ENCODE measurements around the gene UBE2H.
"Not testable (repeated sequence)": the region's sequence is repeated elsewhere in the genome, so short reads cannot be mapped to it uniquely, and the experiment has no call there.

Gene UBE2H

GRCh38 chr7:129872054-129872453 lies 80.7 kb downstream of the UBE2H start:
- DNase-seq (ENCODE audit: low read depth): no peak

- no peak for DNase-seq (ENCODE audit: low read depth)
Measured at GRCh38 chr7:129870668-129871067, 82.1 kb downstream of the UBE2H start.

GRCh38 chr7:129866251-129866650 lies 86.5 kb downstream of the UBE2H start:
- DNase-seq (ENCODE audit: low read depth): no peak

- DNase-seq (ENCODE audit: low read depth): no peak
Measured at GRCh38 chr7:129865925-129866201, 86.9 kb downstream of the UBE2H start.

GRCh38 chr7:129865093-129865924 lies 87.5 kb downstream of the UBE2H start:
- DNase-seq (ENCODE audit: low read depth): no peak

- not testable (repeated sequence) for DNase-seq (ENCODE audit: low read depth)
Measured at GRCh38 chr7:129864676-129865075, 88.1 kb downstream of the UBE2H start.

- DNase-seq (ENCODE audit: low read depth): no peak
Measured at GRCh38 chr7:129864042-129864441, 88.7 kb downstream of the UBE2H start.

- DNase-seq (ENCODE audit: low read depth): no peak
Measured at GRCh38 chr7:129862682-129863081, 90.1 kb downstream of the UBE2H start.

- not testable (repeated sequence) for DNase-seq (ENCODE audit: low read depth)
Measured at GRCh38 chr7:129860784-129861183, 92.0 kb downstream of the UBE2H start.

- DNase-seq (ENCODE audit: low read depth): no peak
Measured at GRCh38 chr7:129859183-129859582, 93.6 kb downstream of the UBE2H start.

GRCh38 chr7:129858490-129858889 lies 94.3 kb downstream of the UBE2H start:
- DNase-seq (ENCODE audit: low read depth): no peak

GRCh38 chr7:129857313-129857712 lies 95.4 kb downstream of the UBE2H start:
- no peak for DNase-seq (ENCODE audit: low read depth)

- DNase-seq (ENCODE audit: low read depth): no peak
Measured at GRCh38 chr7:129855935-129856717, 96.6 kb downstream of the UBE2H start.

- DNase-seq (ENCODE audit: low read depth): no peak
Measured at GRCh38 chr7:129855234-129855673, 97.5 kb downstream of the UBE2H start.

GRCh38 chr7:129854401-129854800 lies 98.4 kb downstream of the UBE2H start:
- DNase-seq (ENCODE audit: low read depth): no peak

GRCh38 chr7:129853661-129854268 lies 99.0 kb downstream of the UBE2H start:
- no peak for DNase-seq (ENCODE audit: low read depth)

- DNase-seq (ENCODE audit: low read depth): no peak
Measured at GRCh38 chr7:129851809-129852208, 101.0 kb downstream of the UBE2H start.

GRCh38 chr7:129851174-129851573 lies 101.6 kb downstream of the UBE2H start:
- no peak for DNase-seq (ENCODE audit: low read depth)

- DNase-seq (ENCODE audit: low read depth): no peak
Measured at GRCh38 chr7:129848436-129848835, 104.3 kb downstream of the UBE2H start.

GRCh38 chr7:129845972-129846327 lies 106.8 kb downstream of the UBE2H start:
- no peak for DNase-seq (ENCODE audit: low read depth)

GRCh38 chr7:129845178-129845971 lies 107.4 kb downstream of the UBE2H start:
- DNase-seq (ENCODE audit: low read depth): no peak

Measured in T follicular helper cell (primary cell).